Measurements from ENCODE around the gene FOXB1. TPM values are rescaled to one million over a fixed set of nuclear protein-coding genes. Genes with fewer than 3 reads are reported as not detected.
A peak's percentile ranks its signal among the peaks of the same experiment; 100 is the strongest.

The FOXB1 gene
- polyA plus RNA-seq, 1 donor (not counting 4 experiments of a cell fraction or from before 2014, with no cell fraction given) = not detected

DNA sequence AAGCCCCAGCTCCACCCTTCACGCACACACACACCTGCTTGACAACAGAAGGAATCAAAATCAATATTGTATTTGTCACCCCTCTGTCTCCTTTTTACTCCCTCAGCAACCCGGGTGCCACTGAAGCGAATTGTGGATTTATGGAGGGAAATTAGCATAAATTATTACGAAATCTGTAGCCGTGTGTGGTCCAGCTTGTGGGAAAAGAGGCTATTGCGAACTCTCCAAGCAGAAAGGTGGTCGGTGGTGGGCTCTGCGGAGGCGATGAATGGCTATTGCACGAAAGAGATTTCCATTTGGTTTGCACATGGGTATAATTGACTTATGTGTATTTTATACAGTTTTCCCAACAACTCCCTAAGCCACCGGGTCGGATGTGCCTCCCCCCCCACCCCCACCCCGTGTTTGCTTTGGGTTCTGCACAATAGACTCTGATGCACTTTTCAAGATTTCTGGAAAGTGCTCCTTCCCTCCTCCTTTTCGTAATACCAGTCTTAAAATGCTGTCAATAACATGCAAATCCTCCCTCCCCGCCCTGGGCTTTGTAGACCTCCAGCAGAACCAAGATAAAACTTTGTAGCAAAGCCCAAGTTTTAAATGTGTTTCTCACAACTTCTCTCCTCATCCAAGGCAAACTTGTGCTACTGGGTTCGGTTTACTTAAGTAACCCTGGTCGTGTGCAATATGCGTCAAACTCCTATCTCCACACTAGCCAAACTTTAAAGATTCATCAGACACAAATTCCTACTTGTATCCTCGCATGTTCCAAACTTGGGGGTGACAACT, 3.1 kb upstream of the FOXB1 start:
- Histone ChIP-seq H3K9ac (ENCODE audit: control insufficient read depth, extremely low read depth, insufficient read depth, low read length) (no peak overlapping the region), H2AFZ (ENCODE audit: control insufficient read depth, low read length) (no peak overlapping the region), H3K27ac (ENCODE audit: control insufficient read depth, insufficient read depth, low read length) (no peak overlapping the region), H3K4me3 (ENCODE audit: control insufficient read depth in 2 of 3, extremely low read depth in 1 of 3, insufficient read depth in 2 of 3, low read depth in 1 of 3, low read length in 3 of 3) (no peak overlapping the region), H3K4me1 (ENCODE audit: control insufficient read depth, extremely low read depth, insufficient read depth, low read length) (peaks cover 19% of the 10 kb centered on the region), H3K79me2 (ENCODE audit: control insufficient read depth, insufficient read depth, low read length) (no peaks in the 10 kb centered on the region), H3K4me2 (ENCODE audit: control insufficient read depth, extremely low read depth, insufficient read depth, low read depth, low read length) (no peak overlapping the region), H4K20me1 (ENCODE audit: control insufficient read depth, extremely low read depth, insufficient read depth, low read length) (peaks cover 7% of the 10 kb centered on the region), H3K27me3 (ENCODE audit: control insufficient read depth, extremely low read depth, insufficient read depth, low read length) (peaks cover 100% of the 10 kb centered on the region), H3K9me3 (ENCODE audit: control insufficient read depth, low read depth, low read length) (peaks cover 1% of the 10 kb centered on the region), H3K9me1 (ENCODE audit: control insufficient read depth, extremely low read depth, insufficient read depth, low read length) (no peaks in the 10 kb centered on the region), H3K36me3 (ENCODE audit: control insufficient read depth in 2 of 2, extremely low read depth in 1 of 2, insufficient read depth in 2 of 2, low read length in 2 of 2) (no peaks in the 10 kb centered on the region)
- DNase-seq (ENCODE audit: low read depth, low spot score) (no peak), FAIRE-seq (no peak)
- TF ChIP-seq EZH2 (IDR thresholded peaks at IDR 0.05; ENCODE audit: low read length) = peak; percentile 39
- TF ChIP-seq, protein P1, sequence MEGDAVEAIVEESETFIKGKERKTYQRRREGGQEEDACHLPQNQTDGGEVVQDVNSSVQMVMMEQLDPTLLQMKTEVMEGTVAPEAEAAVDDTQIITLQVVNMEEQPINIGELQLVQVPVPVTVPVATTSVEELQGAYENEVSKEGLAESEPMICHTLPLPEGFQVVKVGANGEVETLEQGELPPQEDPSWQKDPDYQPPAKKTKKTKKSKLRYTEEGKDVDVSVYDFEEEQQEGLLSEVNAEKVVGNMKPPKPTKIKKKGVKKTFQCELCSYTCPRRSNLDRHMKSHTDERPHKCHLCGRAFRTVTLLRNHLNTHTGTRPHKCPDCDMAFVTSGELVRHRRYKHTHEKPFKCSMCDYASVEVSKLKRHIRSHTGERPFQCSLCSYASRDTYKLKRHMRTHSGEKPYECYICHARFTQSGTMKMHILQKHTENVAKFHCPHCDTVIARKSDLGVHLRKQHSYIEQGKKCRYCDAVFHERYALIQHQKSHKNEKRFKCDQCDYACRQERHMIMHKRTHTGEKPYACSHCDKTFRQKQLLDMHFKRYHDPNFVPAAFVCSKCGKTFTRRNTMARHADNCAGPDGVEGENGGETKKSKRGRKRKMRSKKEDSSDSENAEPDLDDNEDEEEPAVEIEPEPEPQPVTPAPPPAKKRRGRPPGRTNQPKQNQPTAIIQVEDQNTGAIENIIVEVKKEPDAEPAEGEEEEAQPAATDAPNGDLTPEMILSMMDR (optimal IDR thresholded peaks at IDR 0.05 in 1 of 3, IDR thresholded peaks at IDR 0.05 in 1 of 3, conservative IDR thresholded peaks at IDR 0.05 in 1 of 3; ENCODE audit: extremely low read depth in 1 of 3, insufficient read depth in 2 of 3, low read length in 3 of 3) = no peak
- dilution Hi-C loops (cut with MboI; ENCODE audit: extremely low pct_ligation_motif_present, low sequenced_read_pairs) = no loop called here

GRCh38 chr15:60001610-60002527, 2.2 kb upstream of the FOXB1 start:
- Histone ChIP-seq H3K79me2 (ENCODE audit: control insufficient read depth, insufficient read depth, low read length) (no peaks in the 10 kb centered on the region), H3K27ac (ENCODE audit: control insufficient read depth, insufficient read depth, low read length) (no peak overlapping the region), H3K9me3 (ENCODE audit: control insufficient read depth, low read depth, low read length) (peaks cover 1% of the 10 kb centered on the region), H3K4me3 (ENCODE audit: control insufficient read depth in 2 of 3, extremely low read depth in 1 of 3, insufficient read depth in 2 of 3, low read depth in 1 of 3, low read length in 3 of 3) (no peak overlapping the region), H3K36me3 (ENCODE audit: control insufficient read depth in 2 of 2, extremely low read depth in 1 of 2, insufficient read depth in 2 of 2, low read length in 2 of 2) (no peaks in the 10 kb centered on the region), H3K9me1 (ENCODE audit: control insufficient read depth, extremely low read depth, insufficient read depth, low read length) (no peaks in the 10 kb centered on the region), H3K9ac (ENCODE audit: control insufficient read depth, extremely low read depth, insufficient read depth, low read length) (no peak overlapping the region), H3K27me3 (ENCODE audit: control insufficient read depth, extremely low read depth, insufficient read depth, low read length) (peaks cover 100% of the 10 kb centered on the region), H4K20me1 (ENCODE audit: control insufficient read depth, extremely low read depth, insufficient read depth, low read length) (peaks cover 7% of the 10 kb centered on the region), H3K4me2 (ENCODE audit: control insufficient read depth, extremely low read depth, insufficient read depth, low read depth, low read length) (no peak overlapping the region), H2AFZ (ENCODE audit: control insufficient read depth, low read length) (no peak overlapping the region), H3K4me1 (ENCODE audit: control insufficient read depth, extremely low read depth, insufficient read depth, low read length) (peaks cover 22% of the 10 kb centered on the region)
- FAIRE-seq (no peak), DNase-seq (ENCODE audit: low read depth, low spot score) (no peak)
- peak; percentile 84 for TF ChIP-seq EZH2 (IDR thresholded peaks at IDR 0.05; ENCODE audit: low read length)
- TF ChIP-seq, protein P1 (optimal IDR thresholded peaks at IDR 0.05 in 1 of 3, IDR thresholded peaks at IDR 0.05 in 1 of 3, conservative IDR thresholded peaks at IDR 0.05 in 1 of 3; ENCODE audit: extremely low read depth in 1 of 3, insufficient read depth in 2 of 3, low read length in 3 of 3) = no peak
- dilution Hi-C loops (cut with MboI; ENCODE audit: extremely low pct_ligation_motif_present, low sequenced_read_pairs) = no loop called here

All from keratinocyte (primary cell).